ENCODE data around the gene GZF1.

GZF1 gene

DNA sequence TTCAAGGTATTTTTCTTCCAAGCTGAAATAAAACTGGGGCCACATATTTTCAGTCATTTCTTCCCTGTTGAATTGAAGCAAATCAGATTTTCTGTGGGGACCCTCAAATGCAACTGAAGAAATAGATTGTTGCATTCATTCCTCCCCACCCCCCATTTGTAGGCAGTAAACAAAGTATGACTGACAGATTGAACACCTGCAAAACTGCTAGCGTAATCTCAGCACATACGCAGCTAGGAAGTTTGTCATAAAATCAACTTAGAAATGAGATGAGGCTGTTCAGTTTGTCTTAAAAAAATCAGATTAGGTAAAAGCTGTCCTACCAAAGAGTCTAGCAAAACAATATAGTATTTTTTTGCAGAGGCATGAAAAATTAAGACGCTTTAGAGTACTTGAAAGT is 8.9 kb downstream of the GZF1 start:
- no peak overlapping the region for H3K27ac ChIP-seq
- TF ChIP-seq, protein P1, sequence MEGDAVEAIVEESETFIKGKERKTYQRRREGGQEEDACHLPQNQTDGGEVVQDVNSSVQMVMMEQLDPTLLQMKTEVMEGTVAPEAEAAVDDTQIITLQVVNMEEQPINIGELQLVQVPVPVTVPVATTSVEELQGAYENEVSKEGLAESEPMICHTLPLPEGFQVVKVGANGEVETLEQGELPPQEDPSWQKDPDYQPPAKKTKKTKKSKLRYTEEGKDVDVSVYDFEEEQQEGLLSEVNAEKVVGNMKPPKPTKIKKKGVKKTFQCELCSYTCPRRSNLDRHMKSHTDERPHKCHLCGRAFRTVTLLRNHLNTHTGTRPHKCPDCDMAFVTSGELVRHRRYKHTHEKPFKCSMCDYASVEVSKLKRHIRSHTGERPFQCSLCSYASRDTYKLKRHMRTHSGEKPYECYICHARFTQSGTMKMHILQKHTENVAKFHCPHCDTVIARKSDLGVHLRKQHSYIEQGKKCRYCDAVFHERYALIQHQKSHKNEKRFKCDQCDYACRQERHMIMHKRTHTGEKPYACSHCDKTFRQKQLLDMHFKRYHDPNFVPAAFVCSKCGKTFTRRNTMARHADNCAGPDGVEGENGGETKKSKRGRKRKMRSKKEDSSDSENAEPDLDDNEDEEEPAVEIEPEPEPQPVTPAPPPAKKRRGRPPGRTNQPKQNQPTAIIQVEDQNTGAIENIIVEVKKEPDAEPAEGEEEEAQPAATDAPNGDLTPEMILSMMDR (conservative IDR thresholded peaks at IDR 0.05; ENCODE audit: low read depth): no peak
- ChIA-PET CTCF (no interaction called here), POLR2A (ENCODE audit: low non-redundant PET) (no interaction called here)
- no peak for DNase-seq (ENCODE audit: low spot score)

DNA sequence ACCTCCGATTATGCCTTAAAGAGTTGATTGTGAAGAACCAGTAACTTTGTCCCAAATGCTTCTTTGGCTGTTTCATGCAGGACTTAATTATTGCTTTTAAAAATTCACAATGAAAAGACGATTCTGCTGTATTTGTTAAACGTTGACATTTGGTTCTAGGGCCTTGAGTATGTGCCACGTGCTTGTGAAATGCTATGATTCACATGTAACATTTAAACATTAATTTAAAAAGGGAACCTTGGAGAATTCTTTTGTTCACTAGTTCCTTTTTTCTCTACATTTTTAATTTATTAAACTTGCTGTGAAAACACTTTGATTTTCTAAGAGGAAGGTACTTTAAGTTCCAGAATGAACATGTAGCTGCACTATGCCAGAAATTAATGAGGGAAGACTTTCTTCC is 9.5 kb downstream of the GZF1 start:
- DNase-seq (ENCODE audit: low spot score): no peak
- no peak overlapping the region for H3K27ac ChIP-seq
- ChIA-PET POLR2A (ENCODE audit: low non-redundant PET) (no interaction called here), CTCF (no interaction called here)
- TF ChIP-seq, protein P1 (conservative IDR thresholded peaks at IDR 0.05; ENCODE audit: low read depth): no peak

DNA sequence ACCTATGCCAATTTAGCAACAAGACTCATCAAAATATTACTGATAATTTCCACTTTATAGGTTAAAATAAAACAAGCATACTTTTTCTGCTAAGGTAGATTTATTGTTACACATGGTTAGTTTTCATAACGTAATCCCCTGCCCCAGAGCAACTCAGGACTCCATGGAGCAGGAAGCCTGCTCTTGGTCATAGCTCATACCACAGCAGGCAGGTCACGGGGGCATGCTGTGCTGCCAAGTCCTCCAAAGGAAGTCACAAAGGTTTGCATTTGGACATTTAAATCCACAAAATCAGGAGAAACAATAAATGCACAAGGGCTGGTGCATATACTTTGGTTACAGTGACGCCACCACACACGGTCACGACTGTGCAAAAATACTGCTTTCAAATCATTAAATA is 12.5 kb downstream of the GZF1 start:
- H3K27ac ChIP-seq: no peak overlapping the region
- POLR2A ChIA-PET (ENCODE audit: low non-redundant PET): no interaction called here
- no peak for DNase-seq (ENCODE audit: low spot score)
- TF ChIP-seq, protein P1 (conservative IDR thresholded peaks at IDR 0.05; ENCODE audit: low read depth): no peak
- CTCF ChIA-PET: no interaction called here

DNA sequence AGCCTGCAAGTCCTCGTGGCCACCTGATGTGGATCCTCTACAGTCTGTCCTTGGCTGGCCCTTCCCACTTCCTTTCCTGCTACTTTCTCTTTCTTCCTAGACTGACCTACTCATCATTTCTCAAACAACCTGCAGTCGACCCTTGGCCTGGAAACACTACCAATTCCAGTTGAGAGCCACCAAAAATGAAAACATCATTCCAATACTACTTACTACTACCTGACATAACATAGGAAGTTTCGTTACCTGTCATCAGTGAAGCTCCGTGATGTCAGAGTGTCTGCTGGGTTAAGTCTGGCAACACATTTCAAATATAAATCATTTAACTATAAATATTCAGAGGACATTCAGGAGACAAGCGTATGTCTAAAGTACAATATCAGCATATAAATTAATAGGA is 13.8 kb downstream of the GZF1 start:
- TF ChIP-seq, protein P1 (conservative IDR thresholded peaks at IDR 0.05; ENCODE audit: low read depth): no peak
- H3K27ac ChIP-seq: no peak overlapping the region
- POLR2A ChIA-PET (ENCODE audit: low non-redundant PET): no interaction called here
- no peak for DNase-seq (ENCODE audit: low spot score)
- CTCF ChIA-PET: no interaction called here

DNA sequence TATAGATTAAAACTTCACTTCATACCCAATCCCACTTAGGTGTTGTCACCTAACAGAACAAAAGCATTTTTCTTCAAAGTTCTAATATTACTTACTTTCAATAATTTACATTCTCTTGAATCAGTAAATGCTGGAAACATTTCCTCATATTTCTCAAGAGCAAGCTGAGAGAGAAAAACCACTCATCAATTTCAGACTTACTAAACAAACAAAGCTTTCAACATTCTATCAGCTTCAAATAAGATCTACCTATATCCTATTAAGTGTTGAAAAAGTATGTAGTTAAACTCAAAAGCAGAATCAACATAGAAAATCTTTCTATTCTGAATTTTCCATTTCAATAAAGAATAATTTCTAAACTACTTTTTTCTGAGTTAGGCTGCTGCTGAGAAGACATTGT is 17.8 kb downstream of the GZF1 start:
- ChIA-PET CTCF (interaction anchor here (0.7 kb wide), 1 partner anchor 1585 kb away, joined by 5 read pairs; no protein-coding TSS in a partner anchor), POLR2A (ENCODE audit: low non-redundant PET) (no interaction called here)
- TF ChIP-seq, protein P1 (conservative IDR thresholded peaks at IDR 0.05; ENCODE audit: low read depth): no peak
- no peak for DNase-seq (ENCODE audit: low spot score)
- H3K27ac ChIP-seq: no peak overlapping the region

DNA sequence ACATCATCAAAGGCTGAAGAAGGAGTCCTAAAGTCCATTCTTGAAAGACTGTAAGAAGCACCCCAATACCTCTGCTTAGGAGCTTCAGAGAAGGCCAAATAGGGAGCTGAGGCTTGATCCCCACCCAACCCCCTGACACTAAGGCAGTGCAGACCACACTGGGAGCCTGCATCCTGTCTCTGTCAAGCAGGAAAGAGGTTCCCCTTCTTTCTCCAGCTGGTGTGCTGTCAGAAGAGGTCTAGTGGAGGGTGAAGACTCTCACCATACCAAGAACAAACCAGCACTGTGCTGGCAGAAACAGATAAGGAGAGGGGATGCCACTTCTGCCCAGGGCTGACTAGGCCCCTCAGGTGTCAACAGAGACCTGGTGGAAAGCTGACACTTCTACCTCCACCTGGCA is 19.9 kb downstream of the GZF1 start:
- TF ChIP-seq, protein P1 (conservative IDR thresholded peaks at IDR 0.05; ENCODE audit: low read depth): no peak
- POLR2A ChIA-PET (ENCODE audit: low non-redundant PET): interaction anchor here (0.6 kb wide), 1 partner anchor 13 kb away, joined by 3 read pairs; no protein-coding TSS in a partner anchor
- no peak for DNase-seq (ENCODE audit: low spot score)
- CTCF ChIA-PET: interaction anchor here (0.5 kb wide), 1 partner anchor 194 kb away, joined by 5 read pairs; no protein-coding TSS in a partner anchor
- H3K27ac ChIP-seq: no peak overlapping the region
